ENCODE measurements around the gene SYT9. TPM values are rescaled to one million over a fixed set of nuclear protein-coding genes. Genes with fewer than 3 reads are reported as not detected.

The SYT9 gene
- total RNA-seq, 8 experiments from 2014 or later: 0.09 to 23.0 (median 5.2) TPM

DNA sequence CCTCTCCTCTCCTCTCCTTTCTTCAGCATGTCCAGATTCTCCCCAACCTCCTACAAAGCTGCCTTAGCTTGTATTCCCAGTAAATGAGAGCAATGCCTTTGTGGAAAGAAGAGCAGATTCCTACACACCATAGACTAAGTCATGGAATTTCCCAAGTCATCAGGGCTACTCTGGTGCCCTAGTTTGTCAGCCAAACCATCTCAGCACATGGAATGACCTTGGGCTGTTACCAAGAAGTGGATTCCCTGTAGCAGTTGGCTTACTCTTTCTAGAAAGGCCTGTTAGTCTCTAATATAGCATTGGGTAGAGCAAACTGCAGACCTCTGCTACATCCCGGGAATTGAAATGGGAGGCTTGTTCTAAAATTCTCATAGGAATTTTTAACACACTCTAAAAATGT, 124.7 kb downstream of the SYT9 start:
- WGBS, 10 experiments: 67 to 100% (median 100%) methylated on average over 1 of the region's 1 CpG; no CpG with 5 or more reads in 6 of the 10 experiments
- H3K4me3 ChIP-seq: no peak overlapping the region
- no peaks in the 10 kb centered on the region for H3K4me1 ChIP-seq (replicated peaks in 1 of 2)
- ATAC-seq (replicated peaks in 6 of 8): no peak
- in situ Hi-C loops (cut with MboI; ENCODE audit: low pct_unique_long_range_greater_than_20kb in 2 of 9, low sequenced_read_pairs in 9 of 9, unreplicated experiment in 9 of 9): no loop called here
- no peak overlapping the region for H3K27ac ChIP-seq

DNA sequence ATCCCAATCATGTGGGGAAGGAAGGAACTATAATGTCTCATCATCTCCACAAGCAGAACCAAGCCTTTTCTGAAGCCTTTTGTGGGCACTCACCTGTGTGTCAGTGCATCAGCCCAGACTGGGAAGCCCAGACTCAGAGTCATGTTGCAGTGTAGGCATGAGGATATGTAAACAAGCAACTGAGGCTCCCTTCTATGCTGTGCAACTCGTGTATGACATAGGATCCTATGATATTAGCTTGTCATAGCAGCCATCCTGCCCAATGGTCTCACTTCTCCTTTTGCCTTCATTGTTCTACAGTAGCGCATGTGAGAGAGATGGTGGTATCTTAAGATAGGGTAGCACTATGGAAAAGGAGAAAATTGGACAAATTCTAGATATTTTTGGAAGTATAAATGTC, 130.2 kb downstream of the SYT9 start:
- in situ Hi-C loops (cut with MboI; ENCODE audit: low pct_unique_long_range_greater_than_20kb in 2 of 9, low sequenced_read_pairs in 9 of 9, unreplicated experiment in 9 of 9): no loop called here
- no peak for ATAC-seq (replicated peaks in 6 of 8)
- Histone ChIP-seq H3K27ac (no peak overlapping the region), H3K4me3 (no peak overlapping the region), H3K4me1 (replicated peaks in 1 of 2) (no peaks in the 10 kb centered on the region)
- WGBS, 10 experiments: 0 to 100% (median 58%) methylated on average over 1 to 2 of the region's 2 CpGs; no CpG with 5 or more reads in 5 of the 10 experiments

DNA sequence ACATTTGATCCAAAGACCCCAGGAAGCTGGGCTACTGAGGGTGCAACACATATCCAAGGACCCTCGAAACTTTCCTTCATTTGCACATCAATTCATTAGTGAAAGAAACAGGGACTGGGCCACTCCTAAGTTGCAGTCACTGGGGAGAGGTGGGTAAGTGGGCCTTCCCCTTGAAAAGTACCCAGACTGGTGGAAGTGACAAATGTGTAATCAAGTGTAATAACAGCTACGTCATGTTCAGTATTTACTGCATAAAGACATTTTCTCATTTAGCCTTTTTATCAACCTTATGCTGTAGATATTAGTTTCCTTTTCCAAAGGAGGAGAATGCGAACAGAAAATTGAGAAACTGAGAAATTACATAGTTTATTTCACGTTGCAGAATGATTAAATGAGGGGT, 131.7 kb downstream of the SYT9 start:
- WGBS, 10 experiments: 0 to 100% (median 71%) methylated on average over 1 to 4 of the region's 4 CpGs; no CpG with 5 or more reads in 1 of the 10 experiments
- in situ Hi-C loops (cut with MboI; ENCODE audit: low pct_unique_long_range_greater_than_20kb in 2 of 9, low sequenced_read_pairs in 9 of 9, unreplicated experiment in 9 of 9): no loop called here
- Histone ChIP-seq H3K4me3 (no peak overlapping the region), H3K4me1 (replicated peaks in 1 of 2) (no peaks in the 10 kb centered on the region), H3K27ac (no peak overlapping the region)
- ATAC-seq (replicated peaks in 6 of 8): no peak

DNA sequence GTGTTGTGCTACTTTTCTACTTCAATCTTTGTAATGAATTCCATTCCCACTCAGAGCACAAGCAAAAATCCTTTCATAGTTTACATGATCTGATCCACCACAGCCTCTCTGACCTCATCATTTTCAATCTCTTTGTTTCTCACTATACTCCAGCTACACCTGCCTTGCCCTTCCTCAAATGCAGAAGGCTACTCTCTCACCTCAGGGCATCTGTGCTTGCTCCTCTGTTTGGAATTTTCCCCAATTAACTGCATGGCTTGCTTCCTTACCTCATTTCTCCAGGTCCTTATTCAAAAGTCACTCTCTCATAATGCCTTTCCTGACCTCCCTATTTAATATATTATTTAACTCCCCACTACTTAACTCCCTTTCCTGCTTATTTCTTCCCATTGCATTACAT, 133.0 kb downstream of the SYT9 start:
- no peak for ATAC-seq (replicated peaks in 6 of 8)
- in situ Hi-C loops (cut with MboI; ENCODE audit: low pct_unique_long_range_greater_than_20kb in 2 of 9, low sequenced_read_pairs in 9 of 9, unreplicated experiment in 9 of 9): no loop called here
- H3K4me3 ChIP-seq: no peak overlapping the region
- no peaks in the 10 kb centered on the region for H3K4me1 ChIP-seq (replicated peaks in 1 of 2)
- H3K27ac ChIP-seq: no peak overlapping the region

DNA sequence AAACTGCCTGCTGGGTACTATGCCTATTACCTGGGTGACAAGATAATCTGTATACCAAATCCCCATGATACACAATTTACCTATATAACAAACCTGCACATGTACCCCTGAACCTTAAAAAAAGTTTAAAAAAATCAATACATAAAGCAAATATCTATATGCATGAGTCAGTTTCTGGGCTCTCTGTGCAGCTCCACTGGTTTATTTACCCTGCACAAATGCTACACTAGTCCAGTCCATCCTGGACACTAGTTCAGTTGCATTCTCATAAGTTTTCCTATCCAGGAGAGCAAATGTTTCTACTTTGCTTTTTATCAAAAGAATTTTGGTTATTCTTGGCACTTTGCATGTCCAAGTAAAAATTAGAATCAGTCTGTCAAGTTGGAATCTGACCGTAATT, 133.8 kb downstream of the SYT9 start:
- ATAC-seq (replicated peaks in 6 of 8): no peak
- no peak overlapping the region for H3K27ac ChIP-seq
- no peak overlapping the region for H3K4me3 ChIP-seq
- WGBS, 10 experiments: 0 to 100% (median 100%) methylated on average over 1 of the region's 1 CpG; no CpG with 5 or more reads in 2 of the 10 experiments
- H3K4me1 ChIP-seq (replicated peaks in 1 of 2): no peaks in the 10 kb centered on the region
- in situ Hi-C loops (cut with MboI; ENCODE audit: low pct_unique_long_range_greater_than_20kb in 2 of 9, low sequenced_read_pairs in 9 of 9, unreplicated experiment in 9 of 9): no loop called here

DNA sequence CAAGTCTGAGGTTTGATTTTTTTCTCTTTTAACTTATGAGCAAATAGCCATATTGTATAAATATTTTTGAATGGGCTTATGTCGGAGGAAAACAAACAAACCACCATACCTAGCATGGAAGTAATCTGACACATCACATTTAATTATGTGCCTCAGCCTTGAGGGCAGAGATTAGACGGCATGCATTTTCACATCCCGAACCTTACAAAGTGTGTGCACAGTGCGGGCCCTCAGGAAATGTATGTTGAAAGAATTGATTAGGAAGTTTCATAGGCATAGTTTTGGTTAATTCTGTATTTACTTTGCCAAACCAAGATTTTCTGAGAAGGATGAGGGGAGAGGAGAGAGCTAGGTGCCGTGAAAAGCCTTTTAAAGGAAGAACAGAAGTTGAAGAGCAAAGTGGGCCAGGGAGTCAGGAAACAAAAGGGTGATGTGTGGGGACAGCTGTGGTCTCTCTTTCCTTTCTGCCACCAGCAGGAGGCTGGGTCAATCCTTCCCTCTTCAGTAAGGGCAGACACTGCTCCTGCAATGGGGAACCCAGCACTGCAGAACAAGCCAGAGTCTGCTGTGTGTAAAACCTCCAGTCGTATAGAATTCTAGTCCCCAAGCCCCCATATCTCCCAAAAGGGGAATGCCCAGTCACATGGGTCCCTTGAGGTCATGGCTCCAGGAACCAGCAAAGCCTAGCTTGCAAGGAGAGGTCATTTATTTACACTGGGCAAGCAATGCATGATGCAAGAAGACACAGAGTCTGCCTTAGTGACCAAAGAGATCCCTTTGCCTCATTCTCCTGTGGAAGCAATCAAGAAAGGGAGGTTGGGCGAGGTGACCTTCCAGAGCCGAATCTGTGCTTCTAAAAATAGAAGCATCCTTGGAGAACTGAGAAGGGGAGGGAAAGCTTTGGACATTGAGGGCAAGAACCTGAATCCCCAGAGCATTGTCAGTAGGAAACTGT, 162.5 kb downstream of the SYT9 start:
- WGBS, 10 experiments: 8 to 93% (median 74%) methylated on average over 2 to 7 of the region's 8 CpGs; no CpG with 5 or more reads in 2 of the 10 experiments
- peaks cover 7 to 8% of the 10 kb centered on the region in 2 donors for H3K4me1 ChIP-seq (replicated peaks in 1 of 2)
- ATAC-seq (replicated peaks in 6 of 8): peak in 6 of 8 experiments; percentile 67 to 90 (median 74)
- no peak overlapping the region for H3K4me3 ChIP-seq
- peak overlapping the region; percentile 29 to 58 for H3K27ac ChIP-seq
- in situ Hi-C loops (cut with MboI; ENCODE audit: low pct_unique_long_range_greater_than_20kb in 2 of 9, low sequenced_read_pairs in 9 of 9, unreplicated experiment in 9 of 9): no loop called here

DNA sequence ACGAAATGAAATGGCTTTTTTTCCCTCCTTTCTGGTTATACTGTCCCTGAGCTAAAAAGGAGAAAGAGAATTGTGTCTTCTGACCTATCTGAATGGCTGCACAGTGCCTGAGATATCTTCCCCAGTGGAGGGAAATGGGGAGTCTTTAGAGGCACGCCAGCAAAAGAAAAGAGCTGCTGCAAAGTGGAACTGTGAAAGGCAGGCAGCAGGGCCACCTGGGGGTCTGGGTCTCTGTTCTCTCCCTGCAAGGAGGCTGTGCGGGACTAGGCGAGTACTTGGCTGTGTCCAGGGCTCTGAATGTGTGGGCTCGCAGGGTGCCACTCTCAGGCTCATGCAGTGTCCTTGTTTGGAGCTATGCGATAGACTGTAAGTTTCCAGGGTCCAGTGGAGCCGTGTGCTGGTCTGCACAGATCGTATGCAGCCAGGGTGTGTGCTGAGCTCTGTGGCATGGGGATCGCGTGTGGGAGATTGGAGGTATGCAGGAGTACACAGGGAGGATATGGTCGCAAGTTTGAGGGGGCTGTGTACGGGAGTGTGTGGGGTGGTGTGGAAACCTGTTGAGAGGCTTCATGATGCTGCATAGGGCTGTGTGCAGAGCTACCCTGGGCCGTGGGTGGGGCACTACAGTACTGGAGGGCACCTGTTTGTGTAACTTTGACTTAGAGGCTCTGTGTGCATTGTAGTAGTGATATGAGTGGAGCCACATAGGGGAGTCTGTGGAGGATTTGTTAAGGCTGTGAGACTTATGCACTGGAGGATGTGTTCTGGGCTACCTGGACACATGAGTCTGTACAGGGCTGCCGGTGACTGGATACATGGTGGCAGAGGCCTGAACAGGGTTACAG, 163.5 kb downstream of the SYT9 start:
- Histone ChIP-seq H3K4me1 (replicated peaks in 1 of 2) (peaks cover 7 to 8% of the 10 kb centered on the region in 2 donors), H3K27ac (peak overlapping the region in 1 of 2 donors; percentile 29), H3K4me3 (no peak overlapping the region)
- in situ Hi-C loops (cut with MboI; ENCODE audit: low pct_unique_long_range_greater_than_20kb in 2 of 9, low sequenced_read_pairs in 9 of 9, unreplicated experiment in 9 of 9): no loop called here
- ATAC-seq (replicated peaks in 6 of 8): peak in 5 of 8 experiments; percentile 12 to 41 (median 21)
- WGBS, 10 experiments: 20 to 100% (median 68%) methylated on average over 1 to 10 of the region's 14 CpGs; no CpG with 5 or more reads in 2 of the 10 experiments

DNA sequence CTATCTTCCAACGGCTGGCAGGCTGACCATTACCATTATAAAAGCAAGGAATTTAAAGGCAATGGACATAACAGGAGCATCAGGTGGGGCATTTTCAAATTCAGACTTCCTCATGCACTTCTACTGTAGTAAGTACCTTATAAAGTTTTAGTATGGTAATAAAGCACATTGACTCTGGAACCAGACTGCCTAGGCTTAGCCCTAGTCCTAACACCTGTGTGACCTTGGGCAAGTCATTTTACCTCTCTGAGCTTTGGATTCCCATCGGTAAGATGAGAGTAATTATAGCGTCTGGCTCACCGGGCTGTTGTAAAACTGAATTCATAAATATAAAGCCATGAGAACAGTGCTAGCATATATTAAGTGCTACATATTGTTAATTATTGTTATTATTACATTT, 164.4 kb downstream of the SYT9 start:
- 3 to 83% (median 50%) methylated on average over 1 to 4 of the region's 4 CpGs; no CpG with 5 or more reads in 2 of the 10 experiments for WGBS, 10 experiments
- Histone ChIP-seq H3K27ac (no peak overlapping the region), H3K4me1 (replicated peaks in 1 of 2) (peaks cover 7 to 8% of the 10 kb centered on the region in 2 donors), H3K4me3 (no peak overlapping the region)
- in situ Hi-C loops (cut with MboI; ENCODE audit: low pct_unique_long_range_greater_than_20kb in 2 of 9, low sequenced_read_pairs in 9 of 9, unreplicated experiment in 9 of 9): no loop called here
- ATAC-seq (replicated peaks in 6 of 8): no peak

DNA sequence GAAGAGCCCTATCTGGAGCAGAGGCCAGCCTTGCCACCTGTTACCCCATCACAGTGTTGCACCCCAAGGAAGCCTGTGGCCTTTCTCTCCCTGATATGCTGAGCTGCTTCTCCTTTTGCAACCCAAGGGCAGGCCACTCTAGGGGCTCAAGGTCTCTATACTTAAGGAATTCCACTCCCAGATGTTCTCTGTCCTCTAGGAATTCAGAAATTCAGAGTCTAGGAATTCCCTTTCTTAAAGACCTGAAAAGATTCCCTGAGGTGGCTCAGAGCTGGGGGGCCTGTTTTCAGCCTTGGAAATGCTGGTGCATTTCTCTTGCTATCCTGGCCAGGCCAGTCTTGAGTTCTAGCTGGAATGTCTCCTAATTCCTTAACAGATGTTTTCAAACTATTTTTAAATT, 165.6 kb downstream of the SYT9 start:
- ATAC-seq (replicated peaks in 6 of 8): no peak
- in situ Hi-C loops (cut with MboI; ENCODE audit: low pct_unique_long_range_greater_than_20kb in 2 of 9, low sequenced_read_pairs in 9 of 9, unreplicated experiment in 9 of 9): no loop called here
- peaks cover 7 to 8% of the 10 kb centered on the region in 2 donors for H3K4me1 ChIP-seq (replicated peaks in 1 of 2)

DNA sequence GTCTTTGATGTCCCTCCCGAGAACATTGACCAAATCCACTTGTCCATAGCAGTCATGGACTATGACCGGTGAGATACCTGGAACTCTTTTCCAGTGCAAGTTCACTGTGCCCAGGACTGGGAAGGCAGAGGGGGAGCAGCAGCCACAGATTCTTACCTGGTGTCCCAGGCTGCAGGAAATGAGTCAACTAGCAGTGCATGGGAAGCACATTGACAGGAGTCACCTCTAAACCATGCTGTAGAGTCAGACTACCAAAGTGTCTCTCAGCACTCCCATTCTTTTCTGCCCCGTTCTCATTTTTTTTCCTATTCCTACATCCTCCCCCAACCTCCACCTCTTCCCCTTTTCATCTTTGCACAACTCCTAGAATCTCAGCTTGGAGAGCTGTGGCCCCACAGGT, 166.4 kb downstream of the SYT9 start:
- Histone ChIP-seq H3K4me1 (replicated peaks in 1 of 2) (peaks cover 7 to 8% of the 10 kb centered on the region in 2 donors), H3K4me3 (no peak overlapping the region), H3K27ac (no peak overlapping the region)
- in situ Hi-C loops (cut with MboI; ENCODE audit: low pct_unique_long_range_greater_than_20kb in 2 of 9, low sequenced_read_pairs in 9 of 9, unreplicated experiment in 9 of 9): no loop called here
- no peak for ATAC-seq (replicated peaks in 6 of 8)
- 33 to 96% (median 77%) methylated on average over 1 to 3 of the region's 3 CpGs; no CpG with 5 or more reads in 3 of the 10 experiments for WGBS, 10 experiments

More for the DNA sequence above, 165.6 kb downstream of the SYT9 start:
- no peak overlapping the region for H3K4me3 ChIP-seq
- H3K27ac ChIP-seq: no peak overlapping the region

DNA sequence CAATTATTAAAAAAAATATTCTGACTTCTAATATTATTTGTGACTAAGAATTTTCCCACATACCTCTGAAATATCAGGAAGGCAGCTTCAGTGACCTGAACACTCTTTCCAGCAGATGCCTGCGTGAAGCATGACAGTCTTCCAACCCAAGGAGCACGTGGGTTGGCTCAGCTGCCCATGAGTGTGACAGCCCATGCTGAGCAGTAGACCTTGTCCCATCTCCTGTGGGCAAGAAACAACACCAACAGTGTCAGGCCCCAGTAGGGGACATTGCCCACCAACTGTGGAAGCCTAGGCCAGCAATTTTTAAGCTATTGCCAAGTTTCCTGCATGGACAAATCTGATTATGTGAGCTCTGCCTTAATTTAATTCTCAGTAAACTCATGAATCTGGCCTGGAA, 167.2 kb downstream of the SYT9 start:
- WGBS, 10 experiments: 36 to 100% (median 72%) methylated on average over 1 to 2 of the region's 2 CpGs; no CpG with 5 or more reads in 3 of the 10 experiments
- in situ Hi-C loops (cut with MboI; ENCODE audit: low pct_unique_long_range_greater_than_20kb in 2 of 9, low sequenced_read_pairs in 9 of 9, unreplicated experiment in 9 of 9): no loop called here

DNA sequence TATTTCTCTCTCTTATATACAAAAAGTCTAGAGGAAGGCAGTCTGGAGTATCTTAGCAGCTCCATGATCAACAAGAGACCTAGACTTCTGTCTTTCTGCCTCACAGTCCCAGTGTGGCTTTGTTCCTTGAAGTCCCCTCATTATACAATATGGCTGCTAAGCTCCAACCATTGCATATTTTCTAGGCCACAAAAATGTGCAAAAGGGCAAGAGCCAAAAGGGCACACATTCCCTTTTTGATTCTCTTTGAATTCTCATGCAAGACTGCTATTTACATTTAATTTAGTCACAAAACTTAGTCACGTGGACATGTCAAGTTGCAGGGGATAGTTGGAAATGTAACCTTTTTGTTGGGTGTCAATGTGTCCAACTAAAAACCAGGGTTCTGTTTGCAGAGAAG, 169.4 kb downstream of the SYT9 start:
- Histone ChIP-seq H3K27ac (no peak overlapping the region), H3K4me3 (no peak overlapping the region), H3K4me1 (replicated peaks in 1 of 2) (no peaks in the 10 kb centered on the region)
- WGBS, 10 experiments: 0 to 89% (median 70%) methylated on average over 1 of the region's 1 CpG; no CpG with 5 or more reads in 5 of the 10 experiments
- in situ Hi-C loops (cut with MboI; ENCODE audit: low pct_unique_long_range_greater_than_20kb in 2 of 9, low sequenced_read_pairs in 9 of 9, unreplicated experiment in 9 of 9): no loop called here
- no peak for ATAC-seq (replicated peaks in 6 of 8)

More for the DNA sequence above, 167.2 kb downstream of the SYT9 start:
- no peak overlapping the region for H3K27ac ChIP-seq
- H3K4me1 ChIP-seq (replicated peaks in 1 of 2): peaks cover 7 to 8% of the 10 kb centered on the region in 2 donors
- H3K4me3 ChIP-seq: no peak overlapping the region
- no peak for ATAC-seq (replicated peaks in 6 of 8)

All from motor neuron (in vitro differentiated cells).